Measurements from ENCODE around the gene CPNE4. TPM values are rescaled to one million over a fixed set of nuclear protein-coding genes. Genes with fewer than 3 reads are reported as not detected.

The CPNE4 gene
- total RNA-seq, 3 donors from 2014 or later: not detected

GRCh38 chr3:131962982-131963381 is 71.8 kb downstream of the CPNE4 start:
- ATAC-seq (no peak), DNase-seq (no peak)
- H3K36me3 Mint-ChIP-seq (ENCODE audit: insufficient read depth): no peaks in the 10 kb centered on the region
- no peaks in the 10 kb centered on the region for H3K27me3 Mint-ChIP-seq (ENCODE audit: low read depth)
- peaks cover 12% of the 10 kb centered on the region for H3K9me3 Mint-ChIP-seq
- H3K4me3 Mint-ChIP-seq: no peak overlapping the region
- H3K4me1 Mint-ChIP-seq (ENCODE audit: low read depth): no peaks in the 10 kb centered on the region

- Mint-ChIP-seq H3K27me3 (ENCODE audit: low read depth) (no peaks in the 10 kb centered on the region), H3K9me3 (peaks cover 3% of the 10 kb centered on the region), H3K4me3 (no peak overlapping the region), H3K4me1 (ENCODE audit: low read depth) (no peaks in the 10 kb centered on the region), H3K36me3 (ENCODE audit: insufficient read depth) (no peaks in the 10 kb centered on the region)
- ATAC-seq (no peak), DNase-seq (no peak)
Measured at GRCh38 chr3:131960324-131960723, 74.5 kb downstream of the CPNE4 start.

GRCh38 chr3:131957980-131958379 is 76.8 kb downstream of the CPNE4 start:
- ATAC-seq (no peak), DNase-seq (no peak)
- Mint-ChIP-seq H3K27me3 (ENCODE audit: low read depth) (peaks cover 2% of the 10 kb centered on the region), H3K4me3 (no peak overlapping the region), H3K9me3 (no peaks in the 10 kb centered on the region), H3K36me3 (ENCODE audit: insufficient read depth) (no peaks in the 10 kb centered on the region), H3K4me1 (ENCODE audit: low read depth) (no peaks in the 10 kb centered on the region)

- Mint-ChIP-seq H3K27me3 (ENCODE audit: low read depth) (peaks cover 2% of the 10 kb centered on the region), H3K4me1 (ENCODE audit: low read depth) (no peaks in the 10 kb centered on the region), H3K4me3 (no peak overlapping the region), H3K9me3 (no peaks in the 10 kb centered on the region), H3K36me3 (ENCODE audit: insufficient read depth) (no peaks in the 10 kb centered on the region)
- no peak for DNase-seq
- no peak for ATAC-seq
Measured at GRCh38 chr3:131957511-131957910, 77.3 kb downstream of the CPNE4 start.

- Mint-ChIP-seq H3K27me3 (ENCODE audit: low read depth) (no peaks in the 10 kb centered on the region), H3K36me3 (ENCODE audit: insufficient read depth) (no peaks in the 10 kb centered on the region), H3K4me1 (ENCODE audit: low read depth) (peaks cover 15% of the 10 kb centered on the region), H3K9me3 (no peaks in the 10 kb centered on the region), H3K4me3 (no peak overlapping the region)
- DNase-seq (no peak), ATAC-seq (no peak)
Measured at GRCh38 chr3:131948806-131949205, 86.0 kb downstream of the CPNE4 start.

GRCh38 chr3:131944676-131945075 is 90.1 kb downstream of the CPNE4 start:
- no peak for ATAC-seq
- Mint-ChIP-seq H3K9me3 (no peaks in the 10 kb centered on the region), H3K27me3 (ENCODE audit: low read depth) (no peaks in the 10 kb centered on the region), H3K36me3 (ENCODE audit: insufficient read depth) (no peaks in the 10 kb centered on the region), H3K4me3 (no peak overlapping the region), H3K4me1 (ENCODE audit: low read depth) (peaks cover 23% of the 10 kb centered on the region)
- DNase-seq: no peak

GRCh38 chr3:131933665-131934064 is 101.1 kb downstream of the CPNE4 start:
- Mint-ChIP-seq H3K27me3 (ENCODE audit: low read depth) (no peaks in the 10 kb centered on the region), H3K36me3 (ENCODE audit: insufficient read depth) (no peaks in the 10 kb centered on the region), H3K4me1 (ENCODE audit: low read depth) (no peaks in the 10 kb centered on the region), H3K4me3 (no peak overlapping the region), H3K9me3 (peaks cover 5% of the 10 kb centered on the region)
- DNase-seq: no peak
- no peak for ATAC-seq

GRCh38 chr3:131928593-131928992 is 106.2 kb downstream of the CPNE4 start:
- DNase-seq (no peak), ATAC-seq (no peak)
- H3K27me3 Mint-ChIP-seq (ENCODE audit: low read depth): no peaks in the 10 kb centered on the region
- no peaks in the 10 kb centered on the region for H3K36me3 Mint-ChIP-seq (ENCODE audit: insufficient read depth)
- no peak overlapping the region for H3K4me3 Mint-ChIP-seq
- H3K4me1 Mint-ChIP-seq (ENCODE audit: low read depth): no peaks in the 10 kb centered on the region
- no peaks in the 10 kb centered on the region for H3K9me3 Mint-ChIP-seq

- Mint-ChIP-seq H3K36me3 (ENCODE audit: insufficient read depth) (no peaks in the 10 kb centered on the region), H3K9me3 (peaks cover 4% of the 10 kb centered on the region), H3K4me3 (no peak overlapping the region)
Measured at GRCh38 chr3:131925571-131925970, 109.2 kb downstream of the CPNE4 start.

GRCh38 chr3:131922356-131922755 is 112.5 kb downstream of the CPNE4 start:
- ATAC-seq: no peak
- H3K9me3 Mint-ChIP-seq: peaks cover 4% of the 10 kb centered on the region
- H3K27me3 Mint-ChIP-seq (ENCODE audit: low read depth): no peaks in the 10 kb centered on the region
- no peaks in the 10 kb centered on the region for H3K4me1 Mint-ChIP-seq (ENCODE audit: low read depth)
- no peaks in the 10 kb centered on the region for H3K36me3 Mint-ChIP-seq (ENCODE audit: insufficient read depth)
- H3K4me3 Mint-ChIP-seq: no peak overlapping the region
- DNase-seq: no peak

More at GRCh38 chr3:131925571-131925970, 109.2 kb downstream of the CPNE4 start:
- H3K27me3 Mint-ChIP-seq (ENCODE audit: low read depth): no peaks in the 10 kb centered on the region
- H3K4me1 Mint-ChIP-seq (ENCODE audit: low read depth): no peaks in the 10 kb centered on the region
- DNase-seq (no peak), ATAC-seq (no peak)

- H3K4me3 Mint-ChIP-seq: no peak overlapping the region
- ATAC-seq: no peak
- no peaks in the 10 kb centered on the region for H3K36me3 Mint-ChIP-seq (ENCODE audit: insufficient read depth)
- H3K27me3 Mint-ChIP-seq (ENCODE audit: low read depth): no peaks in the 10 kb centered on the region
- no peaks in the 10 kb centered on the region for H3K4me1 Mint-ChIP-seq (ENCODE audit: low read depth)
- H3K9me3 Mint-ChIP-seq: peaks cover 4% of the 10 kb centered on the region
- DNase-seq: no peak
Measured at GRCh38 chr3:131917006-131917405, 117.8 kb downstream of the CPNE4 start.

GRCh38 chr3:131914090-131914691 is 120.6 kb downstream of the CPNE4 start:
- Mint-ChIP-seq H3K4me3 (no peak overlapping the region), H3K4me1 (ENCODE audit: low read depth) (no peaks in the 10 kb centered on the region), H3K9me3 (no peaks in the 10 kb centered on the region), H3K36me3 (ENCODE audit: insufficient read depth) (no peaks in the 10 kb centered on the region), H3K27me3 (ENCODE audit: low read depth) (no peaks in the 10 kb centered on the region)
- DNase-seq (no peak), ATAC-seq (no peak)

GRCh38 chr3:131912255-131912654 is 122.6 kb downstream of the CPNE4 start:
- Mint-ChIP-seq H3K4me3 (no peak overlapping the region), H3K4me1 (ENCODE audit: low read depth) (no peaks in the 10 kb centered on the region), H3K9me3 (no peaks in the 10 kb centered on the region), H3K27me3 (ENCODE audit: low read depth) (no peaks in the 10 kb centered on the region), H3K36me3 (ENCODE audit: insufficient read depth) (no peaks in the 10 kb centered on the region)
- DNase-seq: no peak
- no peak for ATAC-seq

GRCh38 chr3:131907796-131908195 is 127.0 kb downstream of the CPNE4 start:
- Mint-ChIP-seq H3K4me1 (ENCODE audit: low read depth) (no peaks in the 10 kb centered on the region), H3K36me3 (ENCODE audit: insufficient read depth) (no peaks in the 10 kb centered on the region), H3K4me3 (no peak overlapping the region), H3K27me3 (ENCODE audit: low read depth) (no peaks in the 10 kb centered on the region), H3K9me3 (no peaks in the 10 kb centered on the region)
- ATAC-seq (no peak), DNase-seq (no peak)

- ATAC-seq: no peak
- H3K4me3 Mint-ChIP-seq: no peak overlapping the region
- DNase-seq: no peak
- no peaks in the 10 kb centered on the region for H3K27me3 Mint-ChIP-seq (ENCODE audit: low read depth)
- no peaks in the 10 kb centered on the region for H3K36me3 Mint-ChIP-seq (ENCODE audit: insufficient read depth)
- no peaks in the 10 kb centered on the region for H3K4me1 Mint-ChIP-seq (ENCODE audit: low read depth)
- no peaks in the 10 kb centered on the region for H3K9me3 Mint-ChIP-seq
Measured at GRCh38 chr3:131903988-131904415, 130.8 kb downstream of the CPNE4 start.

- H3K4me3 Mint-ChIP-seq: no peak overlapping the region
- no peaks in the 10 kb centered on the region for H3K9me3 Mint-ChIP-seq
- DNase-seq (no peak), ATAC-seq (no peak)
- no peaks in the 10 kb centered on the region for H3K4me1 Mint-ChIP-seq (ENCODE audit: low read depth)
- no peaks in the 10 kb centered on the region for H3K27me3 Mint-ChIP-seq (ENCODE audit: low read depth)
- no peaks in the 10 kb centered on the region for H3K36me3 Mint-ChIP-seq (ENCODE audit: insufficient read depth)
Measured at GRCh38 chr3:131901686-131902085, 133.1 kb downstream of the CPNE4 start.
